Vagina (tissue), 2 donors: ENCODE results near the gene TBC1D4.

Source experiments
- POLR2A ChIP-seq, 2 donors: fragments of 450-650 bp; IDR thresholded peaks; one replicate each; pipeline ENCODE4 v1.6.1; 2017; ENCODE audit warnings: antibody characterized with exemption in 2 of 2, mild to moderate bottlenecking in 2 of 2, moderate library complexity in 2 of 2
- TF ChIP-seq, protein P1 (sequence below), 3 experiments: fragments of 450-650 bp in 2 of 3; fragments of 200-600 bp in 1 of 3; sonication (generic) in 1 of 3; IDR thresholded peaks; one replicate each; pipeline ENCODE4 v1.5.1; 2017 to 2019; ENCODE audit warnings: antibody characterized with exemption in 3 of 3, mild to moderate bottlenecking in 2 of 3, moderate library complexity in 2 of 3

GRCh38 chr13:75294110-75294509, 187.9 kb downstream of the TBC1D4 start:
- TF ChIP-seq, protein P1, sequence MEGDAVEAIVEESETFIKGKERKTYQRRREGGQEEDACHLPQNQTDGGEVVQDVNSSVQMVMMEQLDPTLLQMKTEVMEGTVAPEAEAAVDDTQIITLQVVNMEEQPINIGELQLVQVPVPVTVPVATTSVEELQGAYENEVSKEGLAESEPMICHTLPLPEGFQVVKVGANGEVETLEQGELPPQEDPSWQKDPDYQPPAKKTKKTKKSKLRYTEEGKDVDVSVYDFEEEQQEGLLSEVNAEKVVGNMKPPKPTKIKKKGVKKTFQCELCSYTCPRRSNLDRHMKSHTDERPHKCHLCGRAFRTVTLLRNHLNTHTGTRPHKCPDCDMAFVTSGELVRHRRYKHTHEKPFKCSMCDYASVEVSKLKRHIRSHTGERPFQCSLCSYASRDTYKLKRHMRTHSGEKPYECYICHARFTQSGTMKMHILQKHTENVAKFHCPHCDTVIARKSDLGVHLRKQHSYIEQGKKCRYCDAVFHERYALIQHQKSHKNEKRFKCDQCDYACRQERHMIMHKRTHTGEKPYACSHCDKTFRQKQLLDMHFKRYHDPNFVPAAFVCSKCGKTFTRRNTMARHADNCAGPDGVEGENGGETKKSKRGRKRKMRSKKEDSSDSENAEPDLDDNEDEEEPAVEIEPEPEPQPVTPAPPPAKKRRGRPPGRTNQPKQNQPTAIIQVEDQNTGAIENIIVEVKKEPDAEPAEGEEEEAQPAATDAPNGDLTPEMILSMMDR (IDR thresholded peaks at IDR 0.05): no peak
- no peak for TF ChIP-seq POLR2A (IDR thresholded peaks at IDR 0.05)
